Epithelial cell of esophagus (primary cell): ENCODE measurements around the gene OTUD4.
A peak's percentile ranks its signal among the peaks of the same experiment; 100 is the strongest.

Experiments
- DNase-seq: peaks from one replicate; pipeline ENCODE4 v3.0.0; 2010; ENCODE audit warnings: low read depth
- H3K4me3 ChIP-seq: 2 replicates; pipeline ENCODE4 v1.5.1; 2011; ENCODE audit warnings: mild to moderate bottlenecking, low read length, control low read depth
- CTCF ChIP-seq: IDR thresholded peaks from 2 replicates; pipeline ENCODE4 v1.5.1; 2011; ENCODE audit warnings: low read depth, mild to moderate bottlenecking, low read length, control low read depth, inconsistent platforms; ENCODE audit not compliant: insufficient read depth; ENCODE audit errors: missing control alignments

The OTUD4 gene

GRCh38 chr4:145179281-145179860 is 1.0 kb downstream of the OTUD4 start:
- peak overlapping the region; percentile 57 for H3K4me3 ChIP-seq
- DNase-seq, result peak; percentile 66
- no peak for TF ChIP-seq CTCF

GRCh38 chr4:145178740-145179280 is 1.6 kb downstream of the OTUD4 start:
- H3K4me3 ChIP-seq, result peak overlapping the region; percentile 57
- TF ChIP-seq CTCF, result no peak
- DNase-seq, result peak; percentile 11

- peak; percentile 50 for DNase-seq
- H3K4me3 ChIP-seq, result peak overlapping the region; percentile 57
- no peak for TF ChIP-seq CTCF
Measured at GRCh38 chr4:145177906-145178538, 2.4 kb downstream of the OTUD4 start.

- DNase-seq, result peak; percentile 18
- peak overlapping the region; percentile 57 for H3K4me3 ChIP-seq
- TF ChIP-seq CTCF, result no peak
Measured at GRCh38 chr4:145177511-145177905, 2.9 kb downstream of the OTUD4 start.

GRCh38 chr4:145176641-145177432 is 3.6 kb downstream of the OTUD4 start:
- no peak for TF ChIP-seq CTCF
- DNase-seq, result peak; percentile 34
- H3K4me3 ChIP-seq, result peak overlapping the region; percentile 57

GRCh38 chr4:145171911-145172310 is 8.5 kb downstream of the OTUD4 start:
- H3K4me3 ChIP-seq, result no peak overlapping the region
- DNase-seq, result no peak
- TF ChIP-seq CTCF, result no peak
